ENCODE measurements around the gene CENPP. TPM values are rescaled to one million over a fixed set of nuclear protein-coding genes. Genes with fewer than 3 reads are reported as not detected.

The CENPP gene
- total and polyA plus RNA-seq, 2 donors from 2014 or later = 1.2 to 4.2 TPM

GRCh38 chr9:92295827-92296258 lies 29.9 kb upstream of the CENPP start:
- H3K36me3 ChIP-seq (ENCODE audit: control insufficient read depth in 2 of 3, insufficient read depth in 3 of 3, low read length in 3 of 3) = peaks cover 2 to 16% (median 6%) of the 10 kb centered on the region in 3 donors
- intact Hi-C loops (cut with DNase I) = no loop called here
- H3K4me3 ChIP-seq (ENCODE audit: low read length in 3 of 3) = no peak overlapping the region
- no peak overlapping the region for H3K27ac ChIP-seq (ENCODE audit: low read depth in 2 of 2, low read length in 2 of 2)
- FAIRE-seq (no peak), DNase-seq (no peak)
- no peaks in the 10 kb centered on the region for H3K27me3 ChIP-seq (ENCODE audit: control insufficient read depth, insufficient read depth, low read length)
- peaks cover 0 to 15% (median 7%) of the 10 kb centered on the region in 3 donors for H3K4me1 ChIP-seq (ENCODE audit: control insufficient read depth in 2 of 3, insufficient read depth in 2 of 3, low read depth in 1 of 3, low read length in 3 of 3)
- H3K9ac ChIP-seq (ENCODE audit: low read length in 3 of 3) = no peak overlapping the region
- no peak for TF ChIP-seq CTCF (IDR thresholded peaks at IDR 0.05; ENCODE audit: borderline replicate concordance, extremely low read depth, insufficient read depth)
- H3K9me3 ChIP-seq (ENCODE audit: control insufficient read depth in 2 of 3, insufficient read depth in 1 of 3, low read length in 3 of 3) = no peaks in the 10 kb centered on the region

- intact Hi-C loops (cut with DNase I) = no loop called here
- no peaks in the 10 kb centered on the region for H3K9me3 ChIP-seq (ENCODE audit: control insufficient read depth in 2 of 3, insufficient read depth in 1 of 3, low read length in 3 of 3)
- H3K4me1 ChIP-seq (ENCODE audit: control insufficient read depth in 2 of 3, insufficient read depth in 2 of 3, low read depth in 1 of 3, low read length in 3 of 3) = peaks cover 0 to 9% (median 2%) of the 10 kb centered on the region in 3 donors
- no peaks in the 10 kb centered on the region for H3K27me3 ChIP-seq (ENCODE audit: control insufficient read depth, insufficient read depth, low read length)
- H3K27ac ChIP-seq (ENCODE audit: low read depth in 2 of 2, low read length in 2 of 2) = no peak overlapping the region
- peaks cover 2 to 21% (median 18%) of the 10 kb centered on the region in 3 donors for H3K36me3 ChIP-seq (ENCODE audit: control insufficient read depth in 2 of 3, insufficient read depth in 3 of 3, low read length in 3 of 3)
- FAIRE-seq (no peak), DNase-seq (no peak)
- no peak for TF ChIP-seq CTCF (IDR thresholded peaks at IDR 0.05; ENCODE audit: borderline replicate concordance, extremely low read depth, insufficient read depth)
- H3K9ac ChIP-seq (ENCODE audit: low read length in 3 of 3) = no peak overlapping the region
- no peak overlapping the region for H3K4me3 ChIP-seq (ENCODE audit: low read length in 3 of 3)
Measured at GRCh38 chr9:92297611-92298010, 28.1 kb upstream of the CENPP start.

- peaks cover 2 to 23% (median 21%) of the 10 kb centered on the region in 3 donors for H3K36me3 ChIP-seq (ENCODE audit: control insufficient read depth in 2 of 3, insufficient read depth in 3 of 3, low read length in 3 of 3)
- no peaks in the 10 kb centered on the region for H3K27me3 ChIP-seq (ENCODE audit: control insufficient read depth, insufficient read depth, low read length)
- no peak overlapping the region for H3K4me3 ChIP-seq (ENCODE audit: low read length in 3 of 3)
- H3K9ac ChIP-seq (ENCODE audit: low read length in 3 of 3) = no peak overlapping the region
- H3K9me3 ChIP-seq (ENCODE audit: control insufficient read depth in 2 of 3, insufficient read depth in 1 of 3, low read length in 3 of 3) = no peaks in the 10 kb centered on the region
- DNase-seq = no peak
- TF ChIP-seq CTCF (IDR thresholded peaks at IDR 0.05; ENCODE audit: borderline replicate concordance, extremely low read depth, insufficient read depth) = no peak
- peaks cover 0 to 5% (median 0%) of the 10 kb centered on the region in 3 donors for H3K4me1 ChIP-seq (ENCODE audit: control insufficient read depth in 2 of 3, insufficient read depth in 2 of 3, low read depth in 1 of 3, low read length in 3 of 3)
- intact Hi-C loops (cut with DNase I) = no loop called here
- FAIRE-seq = no peak
- H3K27ac ChIP-seq (ENCODE audit: low read depth in 2 of 2, low read length in 2 of 2) = no peak overlapping the region
Measured at GRCh38 chr9:92298036-92298435, 27.7 kb upstream of the CENPP start.

- Histone ChIP-seq H3K36me3 (ENCODE audit: control insufficient read depth in 2 of 3, insufficient read depth in 3 of 3, low read length in 3 of 3) (peaks cover 2 to 23% (median 23%) of the 10 kb centered on the region in 3 donors), H3K4me3 (ENCODE audit: low read length in 3 of 3) (no peak overlapping the region), H3K4me1 (ENCODE audit: control insufficient read depth in 2 of 3, insufficient read depth in 2 of 3, low read depth in 1 of 3, low read length in 3 of 3) (peaks cover 0 to 5% (median 0%) of the 10 kb centered on the region in 3 donors), H3K27ac (ENCODE audit: low read depth in 2 of 2, low read length in 2 of 2) (no peak overlapping the region), H3K9me3 (ENCODE audit: control insufficient read depth in 2 of 3, insufficient read depth in 1 of 3, low read length in 3 of 3) (no peaks in the 10 kb centered on the region), H3K27me3 (ENCODE audit: control insufficient read depth, insufficient read depth, low read length) (no peaks in the 10 kb centered on the region), H3K9ac (ENCODE audit: low read length in 3 of 3) (no peak overlapping the region)
- TF ChIP-seq CTCF (IDR thresholded peaks at IDR 0.05; ENCODE audit: borderline replicate concordance, extremely low read depth, insufficient read depth) = no peak
- FAIRE-seq (no peak), DNase-seq (no peak)
- intact Hi-C loops (cut with DNase I) = no loop called here
Measured at GRCh38 chr9:92299116-92299515, 26.6 kb upstream of the CENPP start.

Measured in kidney (tissue), 14 donors.